GM21390 (cell line): ENCODE data around the gene CRY1.
"Not testable (repeated sequence)": the region's sequence is repeated elsewhere in the genome, so short reads cannot be mapped to it uniquely, and the experiment has no call there.

Experiments
- ATAC-seq: cut with Tn5 transposase; IDR thresholded peaks from one replicate; pipeline ENCODE4 v1.9.1; 2021; ENCODE audit not compliant: unreplicated experiment

Gene CRY1

DNA sequence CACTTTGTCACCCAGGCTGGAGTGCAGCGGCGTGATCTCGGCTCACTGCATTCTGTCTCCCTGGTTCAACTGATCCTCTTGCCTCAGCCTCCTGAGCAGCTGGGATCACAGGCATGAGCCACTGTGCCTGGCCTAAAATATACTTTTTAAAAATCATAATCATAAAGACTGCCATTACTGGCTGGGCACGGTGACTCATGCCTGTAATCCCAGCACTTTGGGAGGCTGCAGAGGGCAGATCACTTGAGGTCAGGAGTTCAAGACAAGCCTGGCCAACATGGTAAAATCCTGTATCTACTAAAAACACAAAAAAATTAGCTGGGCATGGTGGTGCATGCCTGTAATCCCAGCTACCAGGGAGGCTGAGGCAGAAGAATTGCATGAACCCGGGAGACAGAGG, 20.1 kb downstream of the CRY1 start:
- not testable (repeated sequence) for ATAC-seq

- no peak for ATAC-seq
Observed at GRCh38 chr12:107066691-107067090, 26.7 kb downstream of the CRY1 start.

DNA sequence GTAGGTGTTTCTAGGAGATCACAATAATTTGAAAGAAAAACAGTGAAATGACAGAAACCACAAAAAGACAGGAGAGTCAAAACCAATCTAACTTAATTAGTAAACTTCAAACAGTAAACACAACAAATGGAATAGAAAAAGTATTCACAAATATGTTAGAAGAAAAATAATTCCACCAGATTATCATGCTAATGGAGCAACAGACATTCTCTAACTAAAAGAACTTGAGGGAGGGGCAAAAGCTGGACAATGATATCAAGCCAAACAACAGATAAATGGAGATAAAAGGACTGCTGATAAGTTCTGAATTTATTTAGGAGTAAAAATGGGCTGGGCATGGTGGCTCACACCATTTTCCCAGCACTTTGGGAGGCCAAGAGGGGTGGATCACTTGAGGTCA, 28.7 kb downstream of the CRY1 start:
- ATAC-seq, result no peak

GRCh38 chr12:107064243-107064642, 29.1 kb downstream of the CRY1 start:
- no peak for ATAC-seq

- no peak for ATAC-seq
Observed at GRCh38 chr12:107058190-107058589, 35.2 kb downstream of the CRY1 start.

GRCh38 chr12:107057071-107057834, 36.1 kb downstream of the CRY1 start:
- no peak for ATAC-seq

GRCh38 chr12:107053709-107054108, 39.6 kb downstream of the CRY1 start:
- no peak for ATAC-seq

- ATAC-seq, result no peak
Observed at GRCh38 chr12:107045186-107045585, 48.2 kb downstream of the CRY1 start.

DNA sequence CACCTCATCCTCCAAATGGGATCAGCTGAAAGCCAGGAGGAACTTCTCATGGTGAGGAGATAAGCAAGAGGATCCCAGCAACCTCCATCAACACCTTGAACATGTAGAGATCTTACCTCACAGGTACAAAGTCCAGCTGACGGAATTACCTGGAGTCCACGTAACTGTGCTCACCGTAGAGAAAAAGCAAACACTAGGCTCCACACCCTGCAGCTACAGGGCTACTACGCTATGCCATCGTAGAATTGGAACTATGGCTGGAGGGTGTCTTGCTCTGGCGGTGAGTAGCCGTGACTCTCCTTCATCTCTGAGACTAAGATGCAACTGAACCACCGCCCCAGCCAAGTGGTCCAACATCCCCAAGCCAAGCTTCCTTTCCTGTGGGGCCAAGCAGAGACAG, 50.5 kb downstream of the CRY1 start:
- ATAC-seq, result no peak

- ATAC-seq, result no peak
Observed at GRCh38 chr12:107035733-107036132, 57.6 kb downstream of the CRY1 start.

GRCh38 chr12:107033758-107034739, 59.3 kb downstream of the CRY1 start:
- no peak for ATAC-seq

- no peak for ATAC-seq
Observed at GRCh38 chr12:107032266-107032665, 61.1 kb downstream of the CRY1 start.

- ATAC-seq, result no peak
Observed at GRCh38 chr12:107031061-107031460, 62.3 kb downstream of the CRY1 start.

- no peak for ATAC-seq
Observed at GRCh38 chr12:107029081-107029480, 64.3 kb downstream of the CRY1 start.

DNA sequence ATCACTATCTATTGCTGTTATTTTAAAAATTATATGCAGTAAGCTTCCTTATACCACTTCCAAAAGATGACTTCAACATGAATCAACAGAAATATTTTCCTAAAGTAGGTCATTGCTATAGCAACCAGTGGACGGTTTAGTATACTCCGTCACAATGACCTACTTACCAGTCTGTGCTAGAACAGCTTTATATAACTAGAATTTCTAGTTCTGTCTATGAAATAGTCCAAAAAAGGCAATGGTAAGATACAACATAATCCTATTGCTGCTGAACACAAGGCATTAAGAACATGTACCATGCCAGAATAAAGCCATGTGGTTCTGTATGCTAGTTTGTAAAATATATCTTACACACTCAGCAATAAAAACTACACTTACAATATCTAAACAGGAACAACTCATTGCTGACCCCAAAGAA, 65.7 kb downstream of the CRY1 start:
- ATAC-seq, result no peak

DNA sequence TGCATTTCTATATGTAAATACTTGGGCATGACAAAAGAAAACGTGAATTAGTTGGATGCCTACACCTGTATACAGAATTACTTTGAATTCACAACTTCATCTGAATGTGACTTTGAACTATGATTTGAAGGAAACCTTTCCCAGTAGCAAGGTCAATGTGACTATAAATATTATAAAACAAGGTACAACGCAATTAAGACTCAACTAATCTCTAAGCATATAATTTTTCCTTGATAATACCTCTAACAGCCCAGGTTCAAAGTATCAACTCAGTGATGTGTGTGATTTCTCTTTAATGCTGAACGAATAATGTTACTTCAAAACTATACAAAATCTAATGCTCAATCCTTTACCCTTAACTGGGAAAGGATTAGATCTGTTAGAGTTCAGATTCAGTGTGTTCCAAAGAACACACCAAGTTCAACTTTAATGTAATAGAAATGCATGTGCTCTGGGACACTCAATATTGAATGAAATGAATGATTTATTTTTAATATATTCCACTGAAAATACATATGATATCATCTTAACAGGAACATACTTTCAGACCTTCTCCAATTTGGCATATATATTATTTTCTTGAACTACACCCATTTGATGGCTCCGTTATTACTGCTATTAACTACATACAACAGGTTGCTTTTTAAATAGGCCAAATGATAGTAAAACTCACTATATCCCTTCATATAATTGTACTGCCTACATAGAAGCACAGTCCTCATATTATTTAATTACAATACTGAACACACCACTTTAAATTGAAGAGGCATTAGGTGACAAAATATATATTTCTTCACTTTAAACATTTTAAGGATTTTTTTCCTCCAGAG, 66.3 kb downstream of the CRY1 start:
- no peak for ATAC-seq

DNA sequence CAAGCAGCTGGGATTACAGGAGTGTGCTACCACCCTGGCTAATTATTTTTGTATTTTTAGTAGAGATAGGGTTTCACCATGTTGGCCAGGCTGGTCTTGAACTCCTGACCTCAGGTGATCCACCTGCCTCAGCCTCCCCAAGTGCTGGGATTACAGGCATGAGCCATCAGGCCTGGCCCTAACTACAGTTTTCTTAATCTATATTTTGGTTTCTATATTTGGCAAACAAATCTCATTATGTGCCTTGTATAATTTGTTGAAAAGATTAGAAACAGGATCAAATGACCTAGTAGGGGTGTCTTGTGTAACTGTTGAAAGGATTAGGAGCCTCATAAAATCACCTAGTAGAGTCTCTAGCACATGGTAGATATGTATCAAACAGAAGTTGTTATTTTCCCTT, 67.0 kb downstream of the CRY1 start:
- ATAC-seq, result not testable (repeated sequence)

GRCh38 chr12:107025671-107026070, 67.7 kb downstream of the CRY1 start:
- no peak for ATAC-seq

DNA sequence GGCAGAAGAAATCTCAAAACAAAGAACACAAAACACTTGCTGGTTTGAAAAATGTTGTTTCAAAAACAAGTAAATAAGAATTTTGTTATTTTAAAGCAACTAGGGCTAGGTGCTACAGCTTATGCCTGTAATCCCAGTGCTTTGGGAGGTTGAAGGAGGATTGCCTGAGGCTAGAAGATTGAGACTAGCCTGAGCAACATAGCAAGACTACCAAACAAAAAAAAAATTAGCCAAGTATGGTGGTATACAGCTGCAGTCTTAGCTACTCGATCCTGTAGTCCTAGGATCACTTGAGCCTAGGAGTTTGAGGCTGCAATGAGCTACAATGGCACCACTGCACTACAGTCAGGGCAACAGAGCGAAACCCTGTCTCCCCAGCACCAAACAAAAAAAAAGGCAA, 73.8 kb downstream of the CRY1 start:
- no peak for ATAC-seq

DNA sequence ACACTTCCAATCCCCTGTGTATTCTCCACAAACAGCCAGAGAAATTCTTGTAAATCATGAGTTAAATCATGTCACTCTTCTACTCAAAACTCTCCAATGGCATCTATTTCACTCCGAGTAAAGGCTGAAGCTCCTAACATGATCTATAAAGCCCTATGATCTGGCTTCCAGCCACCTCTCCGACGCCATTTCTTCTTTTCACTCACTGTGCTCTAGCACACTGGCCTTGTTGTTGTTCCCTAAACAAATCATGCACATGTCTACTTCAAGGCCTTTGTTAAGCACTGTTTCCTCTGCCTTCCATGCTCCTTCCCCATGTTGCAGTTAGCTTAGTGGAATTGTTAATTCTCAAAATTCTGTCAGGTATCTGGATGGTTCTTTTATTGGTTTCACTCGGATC, 76.3 kb downstream of the CRY1 start:
- ATAC-seq, result no peak

DNA sequence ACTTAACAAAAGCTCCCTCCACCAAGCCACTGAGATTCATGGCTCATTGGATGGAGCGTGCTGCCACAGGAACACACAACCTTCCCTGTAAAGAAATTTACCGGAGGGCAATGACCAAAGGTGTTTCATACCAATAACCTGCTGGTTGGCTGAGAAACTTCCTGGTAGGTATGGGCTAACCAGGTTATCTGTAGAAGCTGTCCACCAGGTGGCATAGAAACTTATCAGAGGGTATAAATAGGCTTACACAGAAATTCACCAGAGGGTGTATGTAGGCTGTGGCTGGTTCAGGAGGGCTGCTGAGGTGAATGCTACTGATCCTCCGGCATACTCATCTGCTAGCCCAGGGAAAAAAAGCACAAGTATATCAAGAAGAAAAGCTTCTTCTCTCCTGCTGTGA, 79.3 kb downstream of the CRY1 start:
- ATAC-seq, result no peak
